Activated T-helper 9 cell treated with anti-CD3 and anti-CD28 coated beads, Interleukin-2, amount 50 U/mL, for 16 hours (primary cell): ENCODE data around the gene STAP2.
"Not testable (repeated sequence)": the region's sequence is repeated elsewhere in the genome, so short reads cannot be mapped to it uniquely, and the experiment has no call there.

Source experiments
- DNase-seq: peaks from one replicate; pipeline ENCODE4 v3.0.0-alpha.2; 2020; ENCODE audit warnings: low read depth

The STAP2 gene

GRCh38 chr19:4298810-4299550 is 39.6 kb downstream of the STAP2 start:
- DNase-seq: no peak

GRCh38 chr19:4297901-4298809 is 40.5 kb downstream of the STAP2 start:
- no peak for DNase-seq

GRCh38 chr19:4295972-4296771 is 42.5 kb downstream of the STAP2 start:
- DNase-seq: no peak

- no peak for DNase-seq
Measured at GRCh38 chr19:4294389-4294788, 44.2 kb downstream of the STAP2 start.

GRCh38 chr19:4292515-4292914 is 46.1 kb downstream of the STAP2 start:
- DNase-seq: no peak

- DNase-seq: no peak
Measured at GRCh38 chr19:4291184-4291732, 47.4 kb downstream of the STAP2 start.

DNA sequence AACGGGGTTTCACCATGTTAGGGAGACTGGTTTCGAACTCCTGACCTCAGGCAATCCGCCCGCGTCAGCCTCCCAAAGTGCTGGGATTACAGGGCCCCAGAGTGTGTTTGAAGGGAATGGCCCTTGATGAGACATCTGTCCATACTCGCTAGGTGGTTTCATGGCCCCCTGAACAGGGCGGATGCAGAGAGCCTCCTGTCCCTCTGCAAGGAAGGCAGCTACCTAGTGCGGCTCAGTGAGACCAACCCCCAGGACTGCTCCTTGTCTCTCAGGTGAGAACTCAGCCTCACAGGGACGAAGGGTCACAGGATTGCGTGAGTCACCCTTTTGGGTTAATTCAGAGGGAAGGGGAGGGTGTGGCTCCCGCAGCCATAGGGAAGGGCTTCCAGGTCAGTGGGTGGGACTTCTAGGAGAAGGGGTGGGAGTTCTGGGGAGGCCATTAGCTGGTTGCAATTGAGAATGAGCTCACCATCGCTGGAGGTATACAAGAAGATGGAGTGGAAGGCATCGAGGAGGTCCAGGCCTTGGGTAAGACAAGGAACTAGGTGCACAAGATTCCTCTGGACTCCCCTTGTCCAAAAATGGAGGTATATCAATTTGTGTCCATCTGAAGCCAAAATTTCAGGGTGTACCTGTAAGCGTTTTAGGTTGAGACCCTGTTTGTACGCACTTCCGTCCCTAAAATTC is 50.4 kb downstream of the STAP2 start:
- DNase-seq: no peak

DNA sequence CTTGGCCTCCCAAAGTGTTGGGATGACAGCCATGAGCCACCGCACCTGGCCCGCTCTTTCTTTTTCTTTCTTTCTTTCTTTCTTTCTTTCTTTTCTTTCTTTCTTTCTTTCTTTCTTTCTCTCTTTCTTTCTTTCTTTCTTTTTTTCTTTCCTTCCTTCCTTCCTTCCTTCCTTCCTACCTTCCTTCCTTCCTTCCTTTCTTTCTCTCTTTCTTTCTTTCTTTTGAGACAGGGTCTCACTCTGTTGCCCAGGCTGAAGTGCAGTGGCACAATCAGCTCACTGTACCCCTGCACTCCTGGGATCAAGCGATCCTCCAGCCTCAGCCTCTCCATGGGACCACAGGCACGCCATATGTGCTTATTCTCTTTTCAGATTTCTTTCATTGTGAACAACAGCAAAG is 52.5 kb downstream of the STAP2 start:
- not testable (repeated sequence) for DNase-seq

DNA sequence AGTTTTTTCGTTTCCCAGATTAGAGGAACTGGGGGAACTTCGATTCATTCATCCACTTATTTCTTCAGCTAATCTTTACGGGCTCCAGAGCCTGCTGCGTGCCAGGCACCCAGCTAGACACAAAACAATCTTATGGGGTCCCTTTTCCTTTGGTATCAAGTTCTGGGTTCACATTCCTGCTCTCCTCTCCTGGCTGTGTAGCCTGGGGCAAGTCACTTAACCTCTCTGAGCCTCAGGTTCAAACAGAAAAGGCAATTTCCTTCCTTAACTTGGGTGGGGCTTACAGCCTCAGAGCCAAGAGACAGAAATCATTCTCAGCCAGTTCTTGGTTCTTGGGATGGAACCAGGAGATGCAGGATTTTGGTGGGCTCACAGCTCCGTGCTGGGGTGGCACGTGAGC is 53.7 kb downstream of the STAP2 start:
- DNase-seq: no peak

- DNase-seq: no peak
Measured at GRCh38 chr19:4284176-4284958, 54.3 kb downstream of the STAP2 start.

GRCh38 chr19:4279530-4280422 is 58.9 kb downstream of the STAP2 start:
- no peak for DNase-seq

DNA sequence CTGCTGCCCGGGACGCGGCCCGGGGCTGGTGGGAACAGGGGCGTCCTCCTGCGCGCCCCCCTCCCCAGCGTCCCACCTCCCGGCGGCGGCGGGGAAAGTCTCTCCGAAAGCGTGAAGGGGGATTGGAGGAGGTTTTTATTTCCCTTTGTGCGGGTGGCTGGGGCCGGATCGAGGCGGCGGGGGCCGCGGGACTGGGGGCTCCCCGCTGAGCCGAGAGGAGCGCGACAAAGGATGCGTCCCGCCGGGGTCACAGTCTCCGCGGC is 59.4 kb downstream of the STAP2 start:
- no peak for DNase-seq

DNA sequence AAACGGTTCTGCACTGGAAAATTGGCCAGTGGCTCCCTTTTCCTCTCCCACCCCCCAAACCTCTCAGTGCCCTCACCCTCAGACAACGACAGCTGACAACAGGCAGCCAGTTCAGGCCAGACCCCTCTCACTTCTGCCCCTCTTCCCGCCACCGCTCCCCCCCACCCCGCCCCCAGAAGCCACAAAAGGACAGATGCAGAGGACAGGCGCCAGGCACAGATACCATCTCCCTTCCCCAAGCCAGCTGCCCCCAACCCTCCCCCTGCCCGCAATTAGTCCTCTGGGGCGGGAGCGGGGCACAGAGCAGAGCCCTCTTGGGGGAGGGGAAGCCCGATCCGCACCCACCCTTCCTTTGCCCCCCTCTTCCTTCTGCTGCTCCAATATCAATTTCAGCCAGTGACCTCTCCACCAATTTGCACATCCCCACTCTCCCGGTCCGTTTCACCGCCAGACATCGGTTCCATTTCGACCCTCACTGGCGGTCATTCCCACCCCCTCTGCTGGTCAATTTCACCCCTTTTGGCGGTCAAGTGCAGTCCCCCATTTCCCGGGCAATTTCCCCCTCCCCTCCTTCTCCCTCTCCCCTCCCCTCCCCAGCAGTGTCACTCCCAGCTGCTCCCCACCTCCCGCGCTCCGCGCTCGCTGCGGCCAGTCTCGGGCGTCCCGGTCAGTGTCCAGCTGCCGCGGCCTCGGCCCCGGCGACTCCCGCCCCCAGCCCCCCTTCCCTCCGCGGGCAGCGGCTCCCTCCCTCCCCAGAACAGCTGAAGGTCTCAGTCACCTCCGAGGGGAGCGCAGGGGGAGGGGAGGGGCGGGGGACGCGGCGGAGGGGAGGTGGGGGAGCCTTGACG is 60.0 kb downstream of the STAP2 start, which contains the start of gene SHD:
Gene SHD (plus strand): TSS at position 848 of the 848 bp plus-strand sequence. CDS start 798 bp downstream, outside the sequence.
- DNase-seq: no peak

DNA sequence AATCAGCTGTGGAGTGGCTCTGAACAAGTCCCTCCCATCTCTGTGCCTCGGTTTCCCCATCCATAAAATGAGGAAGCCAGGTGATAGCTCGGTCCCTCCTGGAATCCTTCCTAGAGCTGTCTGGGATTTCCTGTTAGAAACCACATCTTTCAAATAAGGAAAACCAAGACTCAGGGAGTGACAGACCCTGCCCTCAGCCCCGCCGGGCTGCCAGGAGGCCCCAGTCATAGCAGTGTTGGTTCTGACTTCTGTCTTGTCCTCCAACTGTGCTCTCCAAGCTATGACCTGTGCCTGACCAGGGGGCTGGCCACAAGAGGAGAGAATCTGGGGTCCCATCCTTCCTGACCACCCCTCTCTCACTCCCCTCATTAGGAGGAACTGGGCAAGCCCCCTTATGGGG is 60.6 kb downstream of the STAP2 start:
- DNase-seq: no peak

DNA sequence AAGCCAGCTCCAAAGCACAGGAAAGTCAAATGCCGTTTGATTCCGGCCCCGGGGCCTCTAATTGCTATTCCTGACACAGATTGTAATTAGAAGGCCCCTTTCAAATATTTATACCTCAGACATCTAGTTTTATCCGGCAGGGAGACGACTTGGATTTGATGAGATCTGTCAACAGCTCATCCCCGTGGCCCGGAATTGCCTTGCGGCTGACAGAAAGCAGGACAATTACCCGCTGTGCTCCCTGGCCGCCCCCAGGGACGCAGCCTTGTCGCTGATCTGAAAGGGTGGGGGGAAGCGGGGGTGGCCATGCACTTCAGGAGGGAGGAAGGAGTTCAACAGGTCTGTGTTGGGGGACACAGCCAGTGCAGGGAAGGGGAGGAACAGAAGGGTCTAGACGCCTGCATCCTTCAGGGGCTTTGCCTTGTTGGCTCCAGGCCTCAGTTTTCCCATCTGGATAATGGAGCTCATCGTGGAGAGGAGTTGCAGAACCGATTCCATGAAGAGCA is 61.4 kb downstream of the STAP2 start:
- DNase-seq: no peak

- DNase-seq: not testable (repeated sequence)
Measured at GRCh38 chr19:4274321-4274686, 64.3 kb downstream of the STAP2 start.
